ENCODE data around the gene CAMKK1.

CAMKK1 gene

GRCh38 chr17:3905017-3905520, 12.2 kb upstream of the CAMKK1 start:
- no peak overlapping the region for H3K4me3 ChIP-seq (ENCODE audit: low read length)
- no peak for DNase-seq (ENCODE audit: low read depth)
- no peak for TF ChIP-seq CTCF (conservative IDR thresholded peaks at IDR 0.05; ENCODE audit: low read depth, low read length)

- H3K4me3 ChIP-seq (ENCODE audit: low read length): no peak overlapping the region
- no peak for DNase-seq (ENCODE audit: low read depth)
- TF ChIP-seq CTCF (conservative IDR thresholded peaks at IDR 0.05; ENCODE audit: low read depth, low read length): no peak
Measured at GRCh38 chr17:3904501-3904900, 11.6 kb upstream of the CAMKK1 start.

GRCh38 chr17:3903881-3904290, 11.0 kb upstream of the CAMKK1 start:
- no peak for TF ChIP-seq CTCF (conservative IDR thresholded peaks at IDR 0.05; ENCODE audit: low read depth, low read length)
- no peak for DNase-seq (ENCODE audit: low read depth)
- H3K4me3 ChIP-seq (ENCODE audit: low read length): no peak overlapping the region

GRCh38 chr17:3903051-3903825, 10.4 kb upstream of the CAMKK1 start:
- no peak for DNase-seq (ENCODE audit: low read depth)
- TF ChIP-seq CTCF (conservative IDR thresholded peaks at IDR 0.05; ENCODE audit: low read depth, low read length): no peak
- no peak overlapping the region for H3K4me3 ChIP-seq (ENCODE audit: low read length)

- no peak for DNase-seq (ENCODE audit: low read depth)
- H3K4me3 ChIP-seq (ENCODE audit: low read length): no peak overlapping the region
- no peak for TF ChIP-seq CTCF (conservative IDR thresholded peaks at IDR 0.05; ENCODE audit: low read depth, low read length)
Measured at GRCh38 chr17:3900646-3901045, 7.8 kb upstream of the CAMKK1 start.

GRCh38 chr17:3897731-3898130, 4.9 kb upstream of the CAMKK1 start:
- H3K4me3 ChIP-seq (ENCODE audit: low read length): no peak overlapping the region
- DNase-seq (ENCODE audit: low read depth): no peak
- TF ChIP-seq CTCF (conservative IDR thresholded peaks at IDR 0.05; ENCODE audit: low read depth, low read length): no peak

GRCh38 chr17:3896968-3897235, 4.0 kb upstream of the CAMKK1 start:
- no peak for TF ChIP-seq CTCF (conservative IDR thresholded peaks at IDR 0.05; ENCODE audit: low read depth, low read length)
- H3K4me3 ChIP-seq (ENCODE audit: low read length): no peak overlapping the region
- no peak for DNase-seq (ENCODE audit: low read depth)

Data from retinal pigment epithelial cell (primary cell).